Hepatocyte (in vitro differentiated cells): ENCODE data around the gene TMED7. TPM values are rescaled to one million over a fixed set of nuclear protein-coding genes. Genes with fewer than 3 reads are reported as not detected.

Source experiments
- DNase-seq: peaks from one replicate; pipeline ENCODE4 v3.0.0-alpha.2; 2016; ENCODE audit warnings: low spot score
- H2AFZ ChIP-seq: fragments of 200-600 bp; sonication (generic); 2 replicates; pipeline ENCODE4 v1.6.0; 2016; ENCODE audit warnings: antibody characterized with exemption, mild to moderate bottlenecking
- H3K27ac ChIP-seq: fragments of 200-600 bp; sonication (generic); 2 replicates; pipeline ENCODE4 v1.5.1; 2016; ENCODE audit warnings: mild to moderate bottlenecking
- H3K27me3 ChIP-seq: fragments of 200-600 bp; sonication (generic); 2 replicates; pipeline ENCODE4 v1.6.1; 2016
- H3K36me3 ChIP-seq: fragments of 200-600 bp; sonication (generic); replicated peaks from 2 replicates; pipeline ENCODE4 v1.5.1; 2016; ENCODE audit warnings: low read depth; ENCODE audit not compliant: insufficient read depth
- H3K4me1 ChIP-seq: fragments of 200-600 bp; sonication (generic); 2 replicates; pipeline ENCODE4 v1.5.1; 2016; ENCODE audit warnings: mild to moderate bottlenecking, moderate library complexity; ENCODE audit not compliant: insufficient read depth
- H3K4me2 ChIP-seq: fragments of 200-600 bp; sonication (generic); 2 replicates; pipeline ENCODE4 v1.6.0; 2016
- H3K4me3 ChIP-seq: fragments of 200-600 bp; sonication (generic); 2 replicates; pipeline ENCODE4 v1.5.1; 2016; ENCODE audit warnings: mild to moderate bottlenecking
- H3K79me2 ChIP-seq: fragments of 200-600 bp; sonication (generic); 2 replicates; pipeline ENCODE4 v1.6.0; 2017; ENCODE audit warnings: mild to moderate bottlenecking
- H3K9me2 ChIP-seq: fragments of 200-600 bp; sonication (generic); replicated peaks from 2 replicates; pipeline ENCODE4 v1.6.0; 2017; ENCODE audit warnings: mild to moderate bottlenecking; ENCODE audit not compliant: insufficient read depth
- H3K9me3 ChIP-seq: fragments of 200-600 bp; sonication (generic); 2 replicates; pipeline ENCODE4 v1.5.1; 2016; ENCODE audit warnings: low read depth, mild to moderate bottlenecking
- H4K20me1 ChIP-seq: fragments of 200-600 bp; sonication (generic); 2 replicates; pipeline ENCODE4 v1.6.0; 2016; ENCODE audit warnings: mild to moderate bottlenecking; ENCODE audit not compliant: insufficient read depth, poor library complexity, severe bottlenecking
- CTCF ChIP-seq: fragments of 200-600 bp; sonication (generic); IDR thresholded peaks from 2 replicates; pipeline ENCODE4 v1.5.1; 2016; ENCODE audit warnings: antibody characterized with exemption, mild to moderate bottlenecking; ENCODE audit not compliant: poor library complexity
- EZH2 ChIP-seq: fragments of 200-600 bp; sonication (generic); IDR thresholded peaks from 2 replicates; pipeline ENCODE4 v1.6.1; 2016; ENCODE audit warnings: antibody characterized with exemption, mild to moderate bottlenecking, borderline replicate concordance
- EZH2phosphoT487 ChIP-seq: fragments of 200-600 bp; sonication (generic); IDR thresholded peaks from one replicate; pipeline ENCODE4 v1.6.1; 2018; ENCODE audit warnings: antibody characterized with exemption, mild to moderate bottlenecking, low read depth, moderate library complexity; ENCODE audit not compliant: unreplicated experiment, severe bottlenecking
- WGBS: methylation state at CpG from one replicate; pipeline ENCODE4 v1.1.6; 2016; ENCODE audit warnings: low lambda C conversion rate; ENCODE audit errors: missing lambda C conversion rate; 5-methylcytosine and 5-hydroxymethylcytosine counted together
- polyA plus RNA-seq: library from polyadenylated mRNA; unstranded; fragments of >200 nt; fragmentation: Nextera tagmentation; extraction: Ambion mirVana; gene quantifications from 2 replicates; pipeline ENCODE4 v1.2.1, GENCODE V29; 2016
- total RNA-seq: library from RNA; depleted of rRNA; stranded (reverse); fragments of >200 nt; gene quantifications from 2 replicates; pipeline ENCODE4 v1.2.3, GENCODE V29; 2014

TMED7 gene
- total and polyA plus RNA-seq, 2 experiments from 2014 or later, result 88.1 to 214 TPM

- Histone ChIP-seq H4K20me1 (no peaks in the 10 kb centered on the region), H2AFZ (no peak overlapping the region), H3K79me2 (no peaks in the 10 kb centered on the region), H3K4me2 (no peak overlapping the region), H3K36me3 (no peaks in the 10 kb centered on the region), H3K27ac (no peak overlapping the region), H3K4me3 (no peak overlapping the region), H3K27me3 (no peaks in the 10 kb centered on the region), H3K9me2 (no peaks in the 10 kb centered on the region), H3K4me1 (no peaks in the 10 kb centered on the region), H3K9me3 (no peaks in the 10 kb centered on the region)
- no peak for TF ChIP-seq EZH2phosphoT487
- no peak for TF ChIP-seq EZH2
- TF ChIP-seq CTCF, result no peak
- no peak for DNase-seq
- WGBS, result 76% methylated on average over 2 of the region's 2 CpGs
Observed at GRCh38 chr5:115666023-115666422, 40.2 kb upstream of the TMED7 start.

- Histone ChIP-seq H3K4me2 (no peak overlapping the region), H3K4me1 (no peaks in the 10 kb centered on the region)
Observed at GRCh38 chr5:115661563-115661962, 35.7 kb upstream of the TMED7 start.

GRCh38 chr5:115661101-115661500 is 35.3 kb upstream of the TMED7 start:
- Histone ChIP-seq H3K36me3 (no peaks in the 10 kb centered on the region), H4K20me1 (no peaks in the 10 kb centered on the region), H3K79me2 (no peaks in the 10 kb centered on the region), H3K9me2 (no peaks in the 10 kb centered on the region), H3K4me3 (no peak overlapping the region), H3K27ac (no peak overlapping the region), H3K9me3 (no peaks in the 10 kb centered on the region), H3K4me1 (no peaks in the 10 kb centered on the region), H3K4me2 (no peak overlapping the region), H2AFZ (no peak overlapping the region), H3K27me3 (no peaks in the 10 kb centered on the region)
- WGBS, result 53% methylated on average over 4 of the region's 4 CpGs
- TF ChIP-seq EZH2phosphoT487 (no peak), EZH2 (no peak), CTCF (no peak)
- no peak for DNase-seq

More at GRCh38 chr5:115661563-115661962, 35.7 kb upstream of the TMED7 start:
- Histone ChIP-seq H3K4me3 (no peak overlapping the region), H3K79me2 (no peaks in the 10 kb centered on the region), H2AFZ (no peak overlapping the region), H3K9me3 (no peaks in the 10 kb centered on the region), H3K9me2 (no peaks in the 10 kb centered on the region), H3K36me3 (no peaks in the 10 kb centered on the region), H3K27me3 (no peaks in the 10 kb centered on the region), H4K20me1 (no peaks in the 10 kb centered on the region), H3K27ac (no peak overlapping the region)
- WGBS, result 80% methylated on average over 2 of the region's 2 CpGs
- DNase-seq, result no peak
- no peak for TF ChIP-seq CTCF
- TF ChIP-seq EZH2, result no peak
- TF ChIP-seq EZH2phosphoT487, result no peak

GRCh38 chr5:115657881-115658233 is 32.0 kb upstream of the TMED7 start:
- Histone ChIP-seq H3K4me2 (no peak overlapping the region), H3K9me2 (no peaks in the 10 kb centered on the region), H3K36me3 (no peaks in the 10 kb centered on the region), H3K9me3 (no peaks in the 10 kb centered on the region), H2AFZ (no peak overlapping the region), H3K27me3 (no peaks in the 10 kb centered on the region), H3K4me3 (no peak overlapping the region), H4K20me1 (no peaks in the 10 kb centered on the region), H3K4me1 (no peaks in the 10 kb centered on the region), H3K27ac (no peak overlapping the region), H3K79me2 (no peaks in the 10 kb centered on the region)
- WGBS, result 91% methylated on average over 2 of the region's 2 CpGs
- TF ChIP-seq CTCF (no peak), EZH2phosphoT487 (no peak), EZH2 (no peak)
- no peak for DNase-seq
